Osteoblast (primary cell): ENCODE results near the gene ACIN1. TPM values are rescaled to one million over a fixed set of nuclear protein-coding genes. Genes with fewer than 3 reads are reported as not detected.

ENCODE experiments used
- DNase-seq: peaks from one replicate; pipeline ENCODE4 v3.0.0; 2011; ENCODE audit warnings: low spot score, mixed read lengths; ENCODE audit not compliant: insufficient read length; ENCODE audit errors: missing footprints
- H2AFZ ChIP-seq: 2 replicates; pipeline ENCODE4 v1.6.0; 2011; ENCODE audit warnings: mild to moderate bottlenecking, low read length
- H3K27ac ChIP-seq: 2 replicates; pipeline ENCODE4 v1.5.1; 2011; ENCODE audit warnings: mild to moderate bottlenecking, low read depth, low read length, moderate library complexity
- H3K27me3 ChIP-seq: 2 replicates; pipeline ENCODE4 v1.6.0; 2012; ENCODE audit warnings: mild to moderate bottlenecking, control low read depth, inconsistent platforms, low read length, moderate library complexity; ENCODE audit not compliant: insufficient read depth
- H3K36me3 ChIP-seq: 2 replicates; pipeline ENCODE4 v1.5.1; 2011; ENCODE audit warnings: mild to moderate bottlenecking, low read length, control low read depth, moderate library complexity; ENCODE audit not compliant: insufficient read depth
- H3K4me1 ChIP-seq: 2 replicates; pipeline ENCODE4 v1.5.1; 2011; ENCODE audit warnings: mild to moderate bottlenecking, low read length, control low read depth, moderate library complexity; ENCODE audit not compliant: insufficient read depth
- H3K4me2 ChIP-seq: 2 replicates; pipeline ENCODE4 v1.6.0; 2011; ENCODE audit warnings: mild to moderate bottlenecking, low read length; ENCODE audit not compliant: insufficient read depth
- H3K4me3 ChIP-seq: fragments of 200-600 bp; sonication (generic); 3 replicates; pipeline ENCODE4 v1.5.1; 2012; ENCODE audit warnings: mild to moderate bottlenecking, low read length, inconsistent platforms; ENCODE audit not compliant: insufficient read depth
- H3K79me2 ChIP-seq: 2 replicates; pipeline ENCODE4 v1.6.0; 2012; ENCODE audit warnings: mild to moderate bottlenecking, low read length, control low read depth, inconsistent platforms; ENCODE audit not compliant: insufficient read depth
- H3K9me3 ChIP-seq: 2 replicates; pipeline ENCODE4 v1.5.1; 2011; ENCODE audit warnings: low read depth, low read length, control low read depth
- H4K20me1 ChIP-seq: 2 replicates; pipeline ENCODE4 v1.6.0; 2012; ENCODE audit warnings: mild to moderate bottlenecking, low read length, control low read depth; ENCODE audit not compliant: insufficient read depth
- total RNA-seq: library from RNA; depleted of rRNA; stranded (reverse); fragments of >200 nt; gene quantifications from 2 replicates; pipeline ENCODE4 v1.2.3, GENCODE V29; 2012
- TF ChIP-seq, protein P1 (sequence below): IDR thresholded peaks from 2 replicates; pipeline ENCODE4 v1.5.1; 2011; ENCODE audit warnings: mild to moderate bottlenecking, low read depth, low read length, moderate library complexity; ENCODE audit errors: extremely low read depth

ACIN1 gene
- total RNA-seq, 1 donor, result 90.5 TPM

DNA sequence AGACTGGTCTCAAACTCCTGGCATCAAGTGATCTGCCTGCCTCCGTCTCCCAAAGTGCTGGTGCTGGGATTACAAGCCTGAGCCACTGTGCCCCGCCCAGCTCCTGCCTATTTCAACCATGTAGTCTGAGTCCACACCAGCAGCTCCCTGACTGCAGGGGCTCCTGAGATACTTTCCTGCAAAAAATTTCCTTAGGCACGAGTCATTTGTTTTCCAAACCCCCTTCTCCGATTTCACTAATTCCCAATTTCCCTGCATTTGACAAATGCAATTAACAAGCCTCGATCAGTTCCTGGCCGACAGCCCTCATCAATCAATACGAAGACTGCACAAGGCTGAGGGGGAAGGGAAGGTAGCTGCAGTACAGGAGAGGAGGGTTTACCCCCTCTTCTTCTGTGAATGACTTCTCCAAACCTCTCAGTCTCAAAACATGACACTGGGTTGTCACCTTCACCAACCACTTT lies 70.3 kb downstream of the ACIN1 start:
- no peak overlapping the region for H3K4me3 ChIP-seq
- peaks cover 19% of the 10 kb centered on the region for H4K20me1 ChIP-seq
- no peaks in the 10 kb centered on the region for H3K27me3 ChIP-seq
- H3K4me2 ChIP-seq, result no peak overlapping the region
- no peak overlapping the region for H2AFZ ChIP-seq
- no peaks in the 10 kb centered on the region for H3K9me3 ChIP-seq
- TF ChIP-seq, protein P1, sequence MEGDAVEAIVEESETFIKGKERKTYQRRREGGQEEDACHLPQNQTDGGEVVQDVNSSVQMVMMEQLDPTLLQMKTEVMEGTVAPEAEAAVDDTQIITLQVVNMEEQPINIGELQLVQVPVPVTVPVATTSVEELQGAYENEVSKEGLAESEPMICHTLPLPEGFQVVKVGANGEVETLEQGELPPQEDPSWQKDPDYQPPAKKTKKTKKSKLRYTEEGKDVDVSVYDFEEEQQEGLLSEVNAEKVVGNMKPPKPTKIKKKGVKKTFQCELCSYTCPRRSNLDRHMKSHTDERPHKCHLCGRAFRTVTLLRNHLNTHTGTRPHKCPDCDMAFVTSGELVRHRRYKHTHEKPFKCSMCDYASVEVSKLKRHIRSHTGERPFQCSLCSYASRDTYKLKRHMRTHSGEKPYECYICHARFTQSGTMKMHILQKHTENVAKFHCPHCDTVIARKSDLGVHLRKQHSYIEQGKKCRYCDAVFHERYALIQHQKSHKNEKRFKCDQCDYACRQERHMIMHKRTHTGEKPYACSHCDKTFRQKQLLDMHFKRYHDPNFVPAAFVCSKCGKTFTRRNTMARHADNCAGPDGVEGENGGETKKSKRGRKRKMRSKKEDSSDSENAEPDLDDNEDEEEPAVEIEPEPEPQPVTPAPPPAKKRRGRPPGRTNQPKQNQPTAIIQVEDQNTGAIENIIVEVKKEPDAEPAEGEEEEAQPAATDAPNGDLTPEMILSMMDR, result no peak
- H3K36me3 ChIP-seq, result peaks cover 31% of the 10 kb centered on the region
- DNase-seq, result no peak
- no peak overlapping the region for H3K27ac ChIP-seq
- peaks cover 11% of the 10 kb centered on the region for H3K79me2 ChIP-seq
- H3K4me1 ChIP-seq, result peaks cover 5% of the 10 kb centered on the region

DNA sequence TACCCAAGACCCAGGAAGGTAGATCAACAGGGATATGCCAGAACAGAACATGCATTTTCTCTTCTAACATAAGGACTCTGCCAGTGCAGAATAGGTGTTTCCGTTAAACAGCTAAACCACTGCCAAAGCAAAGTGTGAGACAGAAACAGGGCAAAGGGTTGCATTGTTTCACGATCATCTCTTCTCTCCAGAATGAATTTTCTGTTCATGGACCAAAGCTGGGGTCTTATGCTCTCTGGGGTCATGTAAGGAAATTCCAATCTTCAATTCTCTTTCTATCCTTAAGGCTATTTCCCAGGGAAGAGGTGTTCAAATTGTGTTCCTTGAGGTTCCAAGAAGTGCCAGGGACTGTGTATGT lies 71.2 kb downstream of the ACIN1 start:
- H2AFZ ChIP-seq, result no peak overlapping the region
- DNase-seq, result no peak
- peaks cover 3% of the 10 kb centered on the region for H3K79me2 ChIP-seq
- peaks cover 14% of the 10 kb centered on the region for H4K20me1 ChIP-seq
- H3K36me3 ChIP-seq, result peaks cover 26% of the 10 kb centered on the region
- H3K9me3 ChIP-seq, result no peaks in the 10 kb centered on the region
- TF ChIP-seq, protein P1, result no peak
- no peak overlapping the region for H3K4me2 ChIP-seq
- no peak overlapping the region for H3K27ac ChIP-seq
- no peak overlapping the region for H3K4me3 ChIP-seq
- H3K4me1 ChIP-seq, result no peaks in the 10 kb centered on the region
- H3K27me3 ChIP-seq, result no peaks in the 10 kb centered on the region

DNA sequence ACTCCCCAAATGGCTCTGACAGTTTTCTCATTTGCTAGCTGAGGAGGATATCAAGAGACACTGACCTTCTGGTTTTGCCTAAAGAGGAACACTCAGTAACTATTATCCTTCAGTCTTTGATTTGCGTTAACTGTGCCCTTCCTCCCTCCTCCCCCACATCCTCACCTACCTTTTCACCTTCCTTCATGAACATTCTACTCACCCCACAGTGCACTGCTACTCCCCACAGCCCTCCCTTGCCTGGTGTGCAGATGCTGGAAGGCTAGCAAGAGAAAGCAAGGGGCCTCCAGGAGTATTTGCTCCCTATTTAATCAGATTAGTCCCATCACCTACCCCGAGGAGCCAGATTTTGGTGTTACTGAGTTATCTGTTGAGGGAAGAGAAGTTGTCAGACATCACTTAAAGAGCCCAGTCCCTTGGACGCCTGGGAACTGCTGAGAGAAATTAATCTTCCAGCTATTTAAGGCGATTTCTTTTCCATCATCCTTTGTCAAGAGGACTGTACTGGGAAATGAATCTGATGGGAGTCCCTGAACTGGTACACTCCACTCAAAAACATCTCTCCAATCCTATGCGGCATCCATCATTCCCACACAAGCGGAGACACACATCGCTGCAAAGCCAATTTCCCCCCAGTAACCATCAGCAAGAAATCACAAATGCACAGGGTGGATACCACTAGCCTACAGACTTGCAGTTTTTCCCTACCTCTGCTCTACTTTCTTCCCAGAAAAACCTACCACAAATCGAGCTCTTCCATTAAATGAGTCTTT lies 71.7 kb downstream of the ACIN1 start:
- Histone ChIP-seq H3K4me2 (no peak overlapping the region), H3K4me3 (no peak overlapping the region), H3K4me1 (no peaks in the 10 kb centered on the region), H3K27ac (no peak overlapping the region), H3K9me3 (no peaks in the 10 kb centered on the region), H2AFZ (no peak overlapping the region), H3K27me3 (no peaks in the 10 kb centered on the region), H3K79me2 (no peaks in the 10 kb centered on the region), H4K20me1 (peaks cover 12% of the 10 kb centered on the region), H3K36me3 (peaks cover 21% of the 10 kb centered on the region)
- TF ChIP-seq, protein P1, result no peak
- DNase-seq, result no peak

DNA sequence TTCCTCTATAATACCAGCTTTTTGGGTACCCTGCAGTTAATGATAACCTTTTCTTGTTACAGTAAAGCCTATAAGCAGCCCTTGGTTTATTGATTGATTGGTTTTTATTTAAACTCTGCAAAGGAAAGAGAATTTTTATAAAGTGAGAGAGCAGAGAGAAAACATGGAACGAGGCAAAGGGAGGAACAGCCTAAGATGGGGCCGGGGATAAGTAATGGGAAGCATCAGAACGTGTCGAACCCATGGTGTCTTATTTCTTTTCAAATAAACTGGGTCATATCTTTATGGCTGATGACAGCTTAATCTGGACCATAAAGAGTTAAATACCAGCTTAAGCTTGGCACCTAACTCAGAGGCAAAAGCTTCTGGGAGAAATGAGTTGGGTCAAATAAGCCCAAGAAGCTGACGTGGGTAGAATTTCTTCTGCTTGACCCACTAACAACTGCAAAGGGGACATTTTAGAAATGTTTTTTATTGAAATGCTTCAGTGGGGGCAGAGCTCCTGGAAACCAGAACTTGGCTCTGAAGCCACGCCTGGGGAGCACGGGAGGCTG lies 73.0 kb downstream of the ACIN1 start:
- Histone ChIP-seq H3K36me3 (peaks cover 18% of the 10 kb centered on the region), H3K79me2 (no peaks in the 10 kb centered on the region), H3K27me3 (no peaks in the 10 kb centered on the region), H3K9me3 (no peaks in the 10 kb centered on the region), H3K27ac (no peak overlapping the region), H2AFZ (no peak overlapping the region), H4K20me1 (peaks cover 10% of the 10 kb centered on the region), H3K4me3 (no peak overlapping the region), H3K4me2 (no peak overlapping the region), H3K4me1 (no peaks in the 10 kb centered on the region)
- no peak for DNase-seq
- TF ChIP-seq, protein P1, result no peak
